Esophagus squamous epithelium (tissue), 4 donors: Measurements from ENCODE around the gene RASGRF2.

Source experiments
- CTCF ChIP-seq, 6 experiments: fragments of 450-650 bp in 4 of 6; fragments of 200-600 bp in 2 of 6; sonication (generic) in 2 of 6; IDR thresholded peaks; one replicate each; pipeline ENCODE4 v1.5.1; 2016 to 2019; ENCODE audit warnings: antibody characterized with exemption in 6 of 6, mild to moderate bottlenecking in 4 of 6, moderate library complexity in 4 of 6
- POLR2A ChIP-seq, 4 donors: fragments of 450-650 bp; IDR thresholded peaks; one replicate each; pipeline ENCODE4 v1.6.1; 2017; ENCODE audit warnings: antibody characterized with exemption in 4 of 4, mild to moderate bottlenecking in 4 of 4, moderate library complexity in 3 of 4

- TF ChIP-seq CTCF (IDR thresholded peaks at IDR 0.05) (no peak), POLR2A (IDR thresholded peaks at IDR 0.05) (no peak)
Observed at GRCh38 chr5:81006231-81006630, 46.1 kb downstream of the RASGRF2 start.
